ENCODE results near the gene R3HDM2. TPM values are rescaled to one million over a fixed set of nuclear protein-coding genes. Genes with fewer than 3 reads are reported as not detected.

Gene R3HDM2
- total RNA-seq, 1 experiment from 2014 or later, result 45.4 TPM

- intact Hi-C loops (cut with micrococcal nuclease), result no loop called here
- Histone ChIP-seq H3K27ac (ENCODE audit: low read depth, low read length) (no peak overlapping the region), H3K79me2 (ENCODE audit: insufficient read depth, low read length) (no peaks in the 10 kb centered on the region), H3K36me3 (ENCODE audit: control insufficient read depth in 1 of 2, insufficient read depth in 2 of 2, low read length in 2 of 2) (no peaks in the 10 kb centered on the region), H3K9me3 (ENCODE audit: control insufficient read depth in 1 of 2, insufficient read depth in 1 of 2, low read depth in 1 of 2, low read length in 2 of 2) (no peaks in the 10 kb centered on the region), H3K4me3 (replicated peaks in 1 of 2; ENCODE audit: low read depth in 1 of 2, low read length in 2 of 2) (no peak overlapping the region), H4K20me1 (ENCODE audit: insufficient read depth) (no peaks in the 10 kb centered on the region), H2AFZ (ENCODE audit: low read depth, low read length, poor library complexity, severe bottlenecking) (no peak overlapping the region), H3K4me2 (ENCODE audit: low read length) (peak overlapping the region; percentile 17; the same call in 1 of the 2 replicates), H3K9ac (ENCODE audit: low read length) (no peak overlapping the region), H3K27me3 (ENCODE audit: insufficient read depth, low read length) (no peaks in the 10 kb centered on the region), H3K4me1 (ENCODE audit: control insufficient read depth in 1 of 2, insufficient read depth in 2 of 2, low read length in 2 of 2) (peaks cover 0 to 11% of the 10 kb centered on the region in 2 experiments; a peak in 2 of 4 replicates), H3K9me2 (ENCODE audit: insufficient read depth) (no peaks in the 10 kb centered on the region)
- ChIA-PET CTCF (interaction anchor here (0.9 to 4.4 kb wide), 3 partner anchors 8 to 146 kb away, joined by 3 to 75 read pairs (median 23); partner anchors contain the start of gene INHBE), POLR2A (no interaction called here), RAD21 (ENCODE audit: low non-redundant PET in 1 of 2, low total read pairs in 2 of 2, uncharacterized antibody in 2 of 2, unreplicated experiment in 2 of 2) (no interaction called here)
- ATAC-seq (no peak), DNase-seq (ENCODE audit: low read depth, low spot score) (no peak)
- no TSS peak for BruUV-seq (replicated peaks)
- 0 out of 2 replicates have a peak, but pooled peaks have one; percentile 8 for TF ChIP-seq JUND (IDR thresholded peaks at IDR 0.05)
- TF ChIP-seq RAD21 (IDR thresholded peaks at IDR 0.05; ENCODE audit: low read depth), result no peak
- TF ChIP-seq EGR1 (IDR thresholded peaks at IDR 0.05; ENCODE audit: low read depth), result no peak
- no peak for TF ChIP-seq SRF (IDR thresholded peaks at IDR 0.05; ENCODE audit: low read depth)
- TF ChIP-seq ZNF274 (IDR thresholded peaks at IDR 0.05; ENCODE audit: low read depth, low read length), result no peak
- no peak for TF ChIP-seq POLR2A (IDR thresholded peaks at IDR 0.05; ENCODE audit: borderline replicate concordance, extremely low read depth, insufficient read depth, insufficient read length)
- TF ChIP-seq, protein P1, sequence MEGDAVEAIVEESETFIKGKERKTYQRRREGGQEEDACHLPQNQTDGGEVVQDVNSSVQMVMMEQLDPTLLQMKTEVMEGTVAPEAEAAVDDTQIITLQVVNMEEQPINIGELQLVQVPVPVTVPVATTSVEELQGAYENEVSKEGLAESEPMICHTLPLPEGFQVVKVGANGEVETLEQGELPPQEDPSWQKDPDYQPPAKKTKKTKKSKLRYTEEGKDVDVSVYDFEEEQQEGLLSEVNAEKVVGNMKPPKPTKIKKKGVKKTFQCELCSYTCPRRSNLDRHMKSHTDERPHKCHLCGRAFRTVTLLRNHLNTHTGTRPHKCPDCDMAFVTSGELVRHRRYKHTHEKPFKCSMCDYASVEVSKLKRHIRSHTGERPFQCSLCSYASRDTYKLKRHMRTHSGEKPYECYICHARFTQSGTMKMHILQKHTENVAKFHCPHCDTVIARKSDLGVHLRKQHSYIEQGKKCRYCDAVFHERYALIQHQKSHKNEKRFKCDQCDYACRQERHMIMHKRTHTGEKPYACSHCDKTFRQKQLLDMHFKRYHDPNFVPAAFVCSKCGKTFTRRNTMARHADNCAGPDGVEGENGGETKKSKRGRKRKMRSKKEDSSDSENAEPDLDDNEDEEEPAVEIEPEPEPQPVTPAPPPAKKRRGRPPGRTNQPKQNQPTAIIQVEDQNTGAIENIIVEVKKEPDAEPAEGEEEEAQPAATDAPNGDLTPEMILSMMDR (IDR thresholded peaks at IDR 0.05 in 2 of 3, conservative IDR thresholded peaks at IDR 0.05 in 1 of 3; ENCODE audit: borderline replicate concordance in 1 of 3, insufficient read depth in 1 of 3, low read depth in 2 of 3, low read length in 2 of 3), result no peak
Measured at GRCh38 chr12:57309420-57309819, 121.4 kb downstream of the R3HDM2 start.

DNA sequence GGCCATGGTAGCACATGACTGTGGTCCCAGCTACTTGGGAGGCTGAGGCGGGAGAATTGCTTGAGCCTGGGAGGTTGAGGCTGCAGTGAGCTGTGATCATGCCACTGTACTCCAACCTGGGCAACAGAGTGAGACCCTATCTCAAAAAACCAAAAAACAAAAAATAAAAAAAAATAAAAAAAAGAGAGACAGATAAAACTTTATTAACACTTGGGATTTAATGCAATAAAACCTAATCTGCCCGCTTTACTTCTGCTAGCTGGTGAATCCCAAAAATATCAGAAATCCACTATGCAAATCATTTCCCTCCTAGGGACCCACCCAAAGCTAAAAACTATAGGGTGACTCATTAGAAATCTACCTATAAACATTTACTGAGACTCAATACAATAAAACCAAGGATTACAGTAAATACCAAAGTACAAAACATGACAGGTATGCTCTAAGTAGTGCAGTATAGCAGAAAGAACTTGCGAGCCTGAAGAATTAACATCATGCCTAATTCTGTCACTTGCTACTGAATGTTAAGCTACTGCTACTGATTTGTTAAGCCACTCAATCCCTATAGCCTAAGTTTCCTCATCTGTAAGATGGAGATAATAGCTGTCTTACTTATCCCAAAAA, 129.8 kb downstream of the R3HDM2 start:
- CTCF ChIA-PET, result interaction anchor here (1.3 to 2.7 kb wide), 2 partner anchors 9 to 151 kb away, joined by 3 to 11 read pairs; no protein-coding TSS in a partner anchor
- Histone ChIP-seq H3K9me3 (ENCODE audit: control insufficient read depth in 1 of 2, insufficient read depth in 1 of 2, low read depth in 1 of 2, low read length in 2 of 2) (no peaks in the 10 kb centered on the region), H3K9ac (ENCODE audit: low read length) (no peak overlapping the region), H3K27me3 (ENCODE audit: insufficient read depth, low read length) (no peaks in the 10 kb centered on the region), H3K79me2 (ENCODE audit: insufficient read depth, low read length) (no peaks in the 10 kb centered on the region), H3K4me1 (ENCODE audit: control insufficient read depth in 1 of 2, insufficient read depth in 2 of 2, low read length in 2 of 2) (peaks cover 14 to 15% of the 10 kb centered on the region in 2 experiments), H3K36me3 (ENCODE audit: control insufficient read depth in 1 of 2, insufficient read depth in 2 of 2, low read length in 2 of 2) (no peaks in the 10 kb centered on the region; a peak in 1 of 4 replicates), H2AFZ (ENCODE audit: low read depth, low read length, poor library complexity, severe bottlenecking) (no peak overlapping the region), H3K4me3 (replicated peaks in 1 of 2; ENCODE audit: low read depth in 1 of 2, low read length in 2 of 2) (no peak overlapping the region), H3K9me2 (ENCODE audit: insufficient read depth) (no peaks in the 10 kb centered on the region), H3K4me2 (ENCODE audit: low read length) (no peak overlapping the region), H4K20me1 (ENCODE audit: insufficient read depth) (no peaks in the 10 kb centered on the region), H3K27ac (ENCODE audit: low read depth, low read length) (no peak overlapping the region)
- POLR2A ChIA-PET, result no interaction called here
- RAD21 ChIA-PET (ENCODE audit: low non-redundant PET in 1 of 2, low total read pairs in 2 of 2, uncharacterized antibody in 2 of 2, unreplicated experiment in 2 of 2), result no interaction called here
- DNase-seq (ENCODE audit: low read depth, low spot score) (no peak), ATAC-seq (no peak)
- intact Hi-C loops (cut with micrococcal nuclease), result no loop called here
- TF ChIP-seq MAX (IDR thresholded peaks at IDR 0.05) (no peak), CBX3 (IDR thresholded peaks at IDR 0.05; ENCODE audit: low read depth) (no peak), CEBPB (IDR thresholded peaks at IDR 0.05; ENCODE audit: low read depth) (no peak), RAD21 (IDR thresholded peaks at IDR 0.05; ENCODE audit: low read depth) (no peak), EGR1 (IDR thresholded peaks at IDR 0.05; ENCODE audit: low read depth) (no peak), JUND (IDR thresholded peaks at IDR 0.05) (no peak), EZH2phosphoT487 (IDR thresholded peaks at IDR 0.05; ENCODE audit: borderline replicate concordance) (no peak), ZNF274 (IDR thresholded peaks at IDR 0.05; ENCODE audit: low read depth, low read length) (no peak), ELF1 (IDR thresholded peaks at IDR 0.05; ENCODE audit: borderline replicate concordance, low read depth) (no peak), SIN3A (IDR thresholded peaks at IDR 0.05; ENCODE audit: low read depth) (no peak), POLR2AphosphoS5 (IDR thresholded peaks at IDR 0.05; ENCODE audit: low read depth, low read length) (no peak)
- TF ChIP-seq, protein P1 (IDR thresholded peaks at IDR 0.05 in 2 of 3, conservative IDR thresholded peaks at IDR 0.05 in 1 of 3; ENCODE audit: borderline replicate concordance in 1 of 3, insufficient read depth in 1 of 3, low read depth in 2 of 3, low read length in 2 of 3), result no peak
- TF ChIP-seq, protein P2, sequence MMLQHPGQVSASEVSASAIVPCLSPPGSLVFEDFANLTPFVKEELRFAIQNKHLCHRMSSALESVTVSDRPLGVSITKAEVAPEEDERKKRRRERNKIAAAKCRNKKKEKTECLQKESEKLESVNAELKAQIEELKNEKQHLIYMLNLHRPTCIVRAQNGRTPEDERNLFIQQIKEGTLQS (IDR thresholded peaks at IDR 0.05), result no peak
- no TSS peak for BruUV-seq (replicated peaks)

All from HCT116 (cell line).